Activated T-cell treated with anti-CD3 and anti-CD28 coated beads, Interleukin-2, amount 50 U/mL, for 24 hours (primary cell): ENCODE measurements around the gene CAPN12.

ENCODE experiments used
- DNase-seq: peaks from one replicate; pipeline ENCODE4 v3.0.0-alpha.2; 2020
- H3K27ac Mint-ChIP-seq: 2 replicates; pipeline ENCODE4 v1.8.0; 2020; ENCODE audit warnings: mild to moderate bottlenecking, mixed read lengths
- H3K27me3 Mint-ChIP-seq: 2 replicates; pipeline ENCODE4 v1.8.0; 2020; ENCODE audit warnings: mixed read lengths
- H3K36me3 Mint-ChIP-seq: 2 replicates; pipeline ENCODE4 v1.8.0; 2020; ENCODE audit warnings: low read depth, mixed read lengths
- H3K4me1 Mint-ChIP-seq: 2 replicates; pipeline ENCODE4 v1.8.0; 2020; ENCODE audit warnings: low read depth, mixed read lengths
- H3K4me3 Mint-ChIP-seq: 2 replicates; pipeline ENCODE4 v1.8.0; 2020; ENCODE audit warnings: mild to moderate bottlenecking, moderate library complexity, mixed read lengths
- H3K9me3 Mint-ChIP-seq: 2 replicates; pipeline ENCODE4 v1.8.0; 2020; ENCODE audit warnings: mixed read lengths

The CAPN12 gene

DNA sequence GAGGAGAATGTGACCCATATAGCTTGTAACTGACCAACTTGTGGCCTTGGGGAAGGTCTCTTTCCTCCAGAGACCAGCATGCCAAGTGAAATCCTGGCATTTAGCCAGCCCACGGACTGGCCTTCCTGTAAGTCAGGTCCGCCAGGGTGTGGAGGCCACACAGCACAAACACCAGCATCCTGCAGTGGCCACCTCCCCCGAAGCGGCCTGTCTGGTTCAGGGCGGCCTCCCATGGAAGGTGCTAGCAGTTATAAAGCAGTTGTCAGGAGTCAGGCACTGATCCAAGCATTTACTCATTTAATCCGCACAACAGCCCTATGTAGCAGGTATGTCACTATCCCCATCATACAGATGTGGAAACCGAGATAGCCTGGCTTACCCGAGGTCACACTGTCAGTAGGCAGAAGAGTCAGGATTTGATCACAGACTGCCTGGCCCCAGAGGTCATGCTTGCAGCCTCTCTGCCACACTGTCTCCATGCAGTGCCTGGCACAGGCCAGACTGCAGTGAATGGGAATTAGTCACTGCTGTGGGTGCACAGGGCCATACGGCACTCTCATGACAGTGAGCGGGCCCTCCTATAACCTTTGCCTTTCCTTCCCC, 36.7 kb downstream of the CAPN12 start:
- no peaks in the 10 kb centered on the region for H3K27me3 Mint-ChIP-seq
- H3K36me3 Mint-ChIP-seq: peaks cover 96% of the 10 kb centered on the region
- DNase-seq: no peak
- no peak overlapping the region for H3K4me3 Mint-ChIP-seq
- H3K9me3 Mint-ChIP-seq: no peaks in the 10 kb centered on the region
- no peaks in the 10 kb centered on the region for H3K4me1 Mint-ChIP-seq
- no peak overlapping the region for H3K27ac Mint-ChIP-seq

DNA sequence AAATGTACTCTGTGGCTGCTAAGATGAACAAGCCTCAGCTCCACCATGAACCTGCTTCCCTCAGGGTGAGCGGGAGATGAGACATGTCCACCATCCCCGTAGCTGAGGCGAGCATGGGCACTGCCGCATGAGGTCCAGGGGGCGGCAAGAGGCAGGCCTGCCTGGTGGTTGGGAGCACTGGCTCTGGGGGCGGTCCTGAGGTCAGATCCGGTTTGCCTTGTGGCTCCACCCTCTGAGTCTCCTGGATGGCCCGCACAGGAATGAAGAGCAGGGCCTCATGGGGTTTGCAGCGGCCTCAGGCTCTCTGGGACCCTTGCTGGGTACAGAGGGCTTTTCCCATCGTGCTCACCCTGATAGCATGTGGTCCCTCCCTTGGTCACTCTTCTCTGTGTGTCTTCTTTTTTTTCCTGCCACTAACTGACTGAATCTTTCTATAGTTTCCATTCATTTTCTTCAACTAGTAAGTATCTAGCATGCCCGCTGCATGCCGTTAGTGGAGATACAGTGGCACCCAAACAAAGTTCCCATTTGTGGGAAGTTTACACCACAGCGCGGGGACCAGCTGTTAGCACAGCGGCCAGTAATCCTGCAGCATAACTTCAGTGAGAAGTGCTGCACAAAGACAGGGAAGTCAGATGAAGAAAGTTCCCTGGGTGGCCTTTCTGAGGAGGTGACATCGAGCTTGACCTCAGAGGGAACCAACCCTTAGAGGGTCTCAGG, 37.3 kb downstream of the CAPN12 start:
- H3K9me3 Mint-ChIP-seq: no peaks in the 10 kb centered on the region

DNA sequence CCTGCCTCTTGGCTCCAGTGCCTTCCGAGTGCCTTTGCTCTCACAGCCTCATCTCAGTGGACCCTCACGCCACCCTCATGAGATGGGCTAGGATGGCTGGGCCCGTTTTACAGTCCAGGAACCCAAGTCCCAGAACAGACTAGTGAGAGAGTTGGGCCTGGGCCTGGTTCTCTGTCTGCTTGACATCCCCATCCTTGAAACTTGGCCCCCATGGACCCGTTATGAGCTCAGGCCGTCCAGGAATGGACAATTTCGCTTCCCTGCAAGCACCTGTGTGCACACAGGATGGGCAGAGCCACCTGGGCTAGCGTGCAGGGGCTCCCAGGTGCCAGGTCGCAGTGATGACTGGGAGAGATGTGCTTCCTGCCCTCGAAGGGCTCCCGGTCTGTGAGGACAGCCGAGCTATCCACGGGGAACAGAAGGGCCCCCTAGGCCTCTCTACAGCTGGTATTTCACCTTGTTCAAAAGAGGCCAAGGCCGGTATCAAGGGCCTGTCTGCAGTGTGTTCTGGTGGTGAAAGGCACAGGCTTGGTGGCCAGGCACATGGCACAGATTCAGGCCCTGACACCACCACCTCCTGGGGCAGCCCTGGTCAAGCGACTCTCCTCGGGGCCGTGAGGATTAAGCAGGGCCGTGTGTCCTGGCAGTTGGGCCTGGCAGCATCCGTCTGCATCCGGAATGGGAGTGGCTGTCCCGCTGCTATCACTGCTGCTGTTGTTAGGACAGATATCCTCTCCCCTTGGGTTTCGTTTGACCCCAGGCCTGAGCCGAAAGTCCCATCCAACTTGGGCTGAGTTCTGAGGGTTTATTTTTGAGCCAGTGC, 38.9 kb downstream of the CAPN12 start:
- Mint-ChIP-seq H3K27ac (no peak overlapping the region), H3K36me3 (peaks cover 96% of the 10 kb centered on the region)
- DNase-seq: no peak

More for the DNA sequence above, 37.3 kb downstream of the CAPN12 start:
- DNase-seq: no peak
- peaks cover 96% of the 10 kb centered on the region for H3K36me3 Mint-ChIP-seq
- no peaks in the 10 kb centered on the region for H3K27me3 Mint-ChIP-seq
- H3K4me3 Mint-ChIP-seq: no peak overlapping the region
- peak overlapping the region; percentile 47 for H3K27ac Mint-ChIP-seq
- no peaks in the 10 kb centered on the region for H3K4me1 Mint-ChIP-seq

DNA sequence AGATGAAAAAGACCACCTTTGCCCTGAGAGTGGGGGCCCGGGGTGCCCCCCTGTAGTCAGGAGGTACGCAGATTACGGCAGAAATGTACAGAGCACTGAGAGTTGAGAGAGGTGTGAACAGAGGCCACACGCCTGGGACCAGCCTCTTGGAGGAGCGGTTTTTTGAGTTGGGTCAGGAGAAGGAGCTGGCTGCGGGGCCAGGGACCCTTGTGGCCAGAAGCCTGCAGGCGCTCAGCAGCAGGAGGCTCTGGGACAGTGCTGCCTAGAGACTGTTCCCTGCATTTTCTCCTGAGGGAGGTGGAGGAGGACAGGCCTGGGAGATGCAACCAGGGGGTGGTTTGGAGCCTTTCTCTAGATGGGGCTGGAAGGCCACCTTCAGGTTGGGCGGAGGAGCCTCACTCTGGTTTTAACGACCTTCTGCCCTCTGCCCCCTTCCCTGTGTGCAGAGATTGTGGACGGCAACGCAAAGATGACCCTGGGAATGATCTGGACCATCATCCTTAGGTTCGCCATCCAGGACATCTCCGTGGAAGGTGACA, 39.7 kb downstream of the CAPN12 start:
- Mint-ChIP-seq H3K4me3 (no peak overlapping the region), H3K36me3 (peaks cover 95% of the 10 kb centered on the region), H3K9me3 (no peaks in the 10 kb centered on the region), H3K27ac (peak overlapping the region; percentile 9), H3K27me3 (no peaks in the 10 kb centered on the region), H3K4me1 (no peaks in the 10 kb centered on the region)
- DNase-seq: no peak

More for the DNA sequence above, 38.9 kb downstream of the CAPN12 start:
- H3K27me3 Mint-ChIP-seq: no peaks in the 10 kb centered on the region
- no peak overlapping the region for H3K4me3 Mint-ChIP-seq
- no peaks in the 10 kb centered on the region for H3K9me3 Mint-ChIP-seq
- no peaks in the 10 kb centered on the region for H3K4me1 Mint-ChIP-seq

- no peaks in the 10 kb centered on the region for H3K9me3 Mint-ChIP-seq
- H3K27me3 Mint-ChIP-seq: no peaks in the 10 kb centered on the region
- H3K4me1 Mint-ChIP-seq: peaks cover 6% of the 10 kb centered on the region
- H3K27ac Mint-ChIP-seq: no peak overlapping the region
- peaks cover 86% of the 10 kb centered on the region for H3K36me3 Mint-ChIP-seq
- H3K4me3 Mint-ChIP-seq: no peak overlapping the region
- no peak for DNase-seq
These were observed 40.8 kb downstream of the CAPN12 start for GRCh38 chr19:38703509-38703908.

DNA sequence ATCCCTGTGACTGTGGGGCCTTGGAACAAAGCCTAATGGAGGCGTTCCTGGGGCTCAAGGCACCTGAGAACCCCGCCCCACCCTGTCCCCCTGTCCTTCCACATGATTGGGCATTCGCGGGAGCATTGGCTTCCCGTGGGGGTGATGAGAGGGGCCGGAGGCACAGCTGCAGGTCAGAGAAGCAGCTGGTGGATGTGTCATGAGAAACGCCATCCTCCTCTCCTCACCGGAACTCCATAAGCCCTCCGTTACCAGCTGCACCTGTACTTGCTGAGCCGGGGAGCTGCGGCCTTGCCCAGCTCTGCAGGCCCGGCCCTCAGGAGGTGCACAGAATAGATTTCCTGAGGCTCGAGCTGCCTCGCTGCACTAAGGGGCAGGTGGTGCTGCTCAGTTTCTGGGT, 42.0 kb downstream of the CAPN12 start:
- Mint-ChIP-seq H3K27ac (no peak overlapping the region), H3K9me3 (no peaks in the 10 kb centered on the region), H3K4me1 (peaks cover 15% of the 10 kb centered on the region), H3K36me3 (peaks cover 74% of the 10 kb centered on the region), H3K27me3 (no peaks in the 10 kb centered on the region), H3K4me3 (no peak overlapping the region)
- DNase-seq: no peak

DNA sequence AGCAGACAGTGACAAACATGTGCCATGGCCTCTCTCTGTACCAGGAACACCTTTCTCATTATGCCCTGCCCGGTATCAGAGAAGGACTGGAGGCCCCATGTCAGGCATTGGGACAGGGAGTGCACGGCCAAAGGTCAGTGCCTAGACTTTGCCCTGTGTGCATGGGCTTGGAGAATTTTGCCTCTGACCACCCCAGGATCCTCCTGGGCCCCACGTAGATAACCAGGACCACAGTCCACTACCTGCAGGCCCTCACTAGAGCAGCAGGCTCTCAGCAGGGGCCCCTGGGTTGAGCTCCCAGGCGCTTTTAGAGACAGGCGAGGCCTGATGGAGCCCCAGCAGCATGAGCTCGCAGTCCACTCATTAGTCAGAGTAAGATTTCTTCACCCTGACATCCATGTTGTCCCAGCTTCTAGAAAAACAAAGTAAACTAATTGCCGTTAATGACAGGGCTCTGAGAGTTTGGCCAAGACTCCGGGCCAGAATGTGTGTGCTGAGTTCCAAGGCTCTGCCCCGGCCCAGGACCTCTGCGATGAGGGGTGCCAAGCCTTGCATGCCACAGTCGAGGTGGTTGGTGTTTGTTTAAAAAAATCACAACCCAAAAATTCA, 42.7 kb downstream of the CAPN12 start:
- Mint-ChIP-seq H3K36me3 (peaks cover 74% of the 10 kb centered on the region), H3K9me3 (no peaks in the 10 kb centered on the region), H3K27ac (no peak overlapping the region), H3K27me3 (no peaks in the 10 kb centered on the region), H3K4me3 (no peak overlapping the region), H3K4me1 (peaks cover 20% of the 10 kb centered on the region)
- no peak for DNase-seq

DNA sequence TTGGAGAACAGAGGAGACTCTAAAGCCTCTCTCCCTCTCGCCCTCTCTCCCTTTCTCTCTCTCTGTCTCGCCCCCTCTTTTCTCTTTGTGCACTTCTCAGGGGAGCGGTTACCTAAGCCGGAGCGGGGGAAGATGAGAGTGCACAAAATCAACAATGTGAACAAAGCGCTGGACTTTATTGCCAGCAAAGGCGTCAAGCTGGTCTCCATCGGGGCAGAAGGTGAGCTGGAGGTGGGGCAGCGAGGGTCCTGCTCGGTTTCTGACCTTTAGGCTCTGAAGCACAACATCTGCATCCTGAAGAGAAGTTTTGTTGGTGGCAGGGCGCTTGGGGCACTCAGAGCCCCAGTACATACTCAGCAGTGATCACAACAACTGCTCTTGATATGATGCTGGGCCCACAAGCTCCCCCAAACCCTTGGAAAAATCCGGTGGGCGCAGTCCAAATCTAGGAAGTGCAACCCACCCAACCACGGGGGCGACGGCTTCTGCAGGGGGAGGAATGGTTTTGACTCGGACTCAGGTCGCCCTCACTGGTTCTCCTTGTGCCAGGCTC, 43.3 kb downstream of the CAPN12 start:
- Mint-ChIP-seq H3K27ac (no peak overlapping the region), H3K27me3 (no peaks in the 10 kb centered on the region), H3K4me3 (no peak overlapping the region), H3K36me3 (peaks cover 73% of the 10 kb centered on the region), H3K9me3 (no peaks in the 10 kb centered on the region), H3K4me1 (peaks cover 20% of the 10 kb centered on the region)
- DNase-seq: no peak

GRCh38 chr19:38700350-38700901, 43.8 kb downstream of the CAPN12 start:
- no peaks in the 10 kb centered on the region for H3K27me3 Mint-ChIP-seq
- DNase-seq: no peak
- peaks cover 70% of the 10 kb centered on the region for H3K36me3 Mint-ChIP-seq
- no peaks in the 10 kb centered on the region for H3K9me3 Mint-ChIP-seq
- H3K4me1 Mint-ChIP-seq: peaks cover 22% of the 10 kb centered on the region
- no peak overlapping the region for H3K27ac Mint-ChIP-seq
- H3K4me3 Mint-ChIP-seq: no peak overlapping the region

DNA sequence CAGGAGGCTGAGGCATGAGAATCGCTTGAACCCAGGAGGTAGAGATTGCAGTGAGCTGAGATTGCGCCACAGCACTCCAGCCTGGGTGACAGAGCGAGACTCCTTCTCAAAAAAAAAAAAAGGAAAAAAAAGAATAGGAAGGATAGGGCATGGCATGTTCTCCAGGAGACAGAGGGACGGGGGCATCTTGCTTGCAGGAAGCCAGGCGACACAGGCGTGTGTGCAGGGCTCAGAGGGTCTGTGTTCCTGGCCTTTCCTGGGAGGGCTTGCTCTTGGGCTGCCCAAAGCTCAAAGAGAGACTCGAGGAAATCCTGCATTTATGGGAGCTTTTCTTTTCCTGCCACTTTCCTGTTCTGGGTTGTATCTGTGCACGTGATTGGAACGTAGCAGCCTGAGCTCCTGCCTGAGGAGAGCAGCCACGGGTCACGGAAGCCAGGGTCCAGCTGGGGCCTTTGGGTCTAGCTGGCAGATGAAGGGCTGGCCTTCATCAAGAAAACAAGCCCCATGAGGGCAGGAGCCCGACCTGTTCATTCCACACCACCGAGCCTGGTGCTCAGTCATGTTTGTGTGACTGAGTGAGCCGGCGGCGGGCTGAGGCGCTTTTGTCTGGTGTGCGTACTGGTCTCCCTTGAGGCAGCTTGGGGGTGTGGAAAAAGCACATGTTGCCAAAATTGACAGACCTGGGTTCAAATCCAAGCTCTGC, 44.5 kb downstream of the CAPN12 start:
- DNase-seq: no peak
- H3K27ac Mint-ChIP-seq: no peak overlapping the region
- H3K36me3 Mint-ChIP-seq: peaks cover 67% of the 10 kb centered on the region

GRCh38 chr19:38699027-38699346, 45.3 kb downstream of the CAPN12 start:
- Mint-ChIP-seq H3K4me3 (no peak overlapping the region), H3K27ac (peak overlapping the region; percentile 78), H3K27me3 (no peaks in the 10 kb centered on the region), H3K4me1 (peaks cover 31% of the 10 kb centered on the region), H3K36me3 (peaks cover 62% of the 10 kb centered on the region), H3K9me3 (no peaks in the 10 kb centered on the region)
- no peak for DNase-seq

More for the DNA sequence above, 44.5 kb downstream of the CAPN12 start:
- Mint-ChIP-seq H3K4me1 (peaks cover 27% of the 10 kb centered on the region), H3K9me3 (no peaks in the 10 kb centered on the region), H3K27me3 (no peaks in the 10 kb centered on the region), H3K4me3 (no peak overlapping the region)

DNA sequence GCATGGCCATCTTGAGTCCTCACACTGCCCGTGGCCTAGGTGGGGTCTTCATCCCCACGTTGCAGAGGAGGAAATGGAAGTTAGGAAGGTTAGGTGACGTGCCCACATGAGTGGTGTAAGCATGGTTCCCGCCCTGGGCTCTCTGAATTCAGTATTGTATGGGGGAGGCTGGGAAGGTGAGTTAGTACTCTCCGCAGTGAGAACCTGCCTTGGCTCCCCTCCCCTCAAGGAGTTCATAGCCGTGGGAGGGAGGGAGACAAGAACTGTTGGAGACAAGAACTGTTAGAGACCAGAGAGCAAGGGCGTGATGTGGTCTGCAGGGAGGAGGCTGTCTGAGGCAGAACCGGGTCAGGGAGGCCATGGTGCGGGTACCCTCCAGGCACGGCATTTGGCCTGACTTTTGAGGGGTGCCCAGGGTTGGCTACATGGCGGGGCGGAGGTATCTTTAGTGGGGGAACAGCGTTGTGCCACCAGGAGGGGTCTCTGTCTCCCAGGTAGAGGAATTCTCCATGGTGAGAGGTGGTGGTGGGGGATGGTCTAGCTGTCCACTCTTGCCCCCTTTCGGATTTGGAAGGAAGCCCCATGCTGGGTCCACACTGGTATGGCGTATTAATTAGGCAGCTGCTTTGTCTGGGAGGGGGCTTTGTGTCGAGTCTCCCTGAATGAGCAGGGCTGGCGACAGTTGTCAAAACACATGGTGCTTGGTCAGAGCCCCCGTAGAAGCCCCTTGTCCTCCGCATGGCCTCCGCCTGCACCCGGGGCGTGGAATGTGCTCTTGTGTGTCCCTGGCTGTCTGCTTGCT, 45.8 kb downstream of the CAPN12 start:
- no peak for DNase-seq
- no peaks in the 10 kb centered on the region for H3K9me3 Mint-ChIP-seq
- peak overlapping the region; percentile 78 for H3K27ac Mint-ChIP-seq
- H3K4me1 Mint-ChIP-seq: peaks cover 36% of the 10 kb centered on the region
- no peak overlapping the region for H3K4me3 Mint-ChIP-seq
- no peaks in the 10 kb centered on the region for H3K27me3 Mint-ChIP-seq
- H3K36me3 Mint-ChIP-seq: peaks cover 57% of the 10 kb centered on the region

- H3K36me3 Mint-ChIP-seq: peaks cover 56% of the 10 kb centered on the region
- H3K4me3 Mint-ChIP-seq: no peak overlapping the region
- H3K4me1 Mint-ChIP-seq: peaks cover 44% of the 10 kb centered on the region
- no peak for DNase-seq
- no peaks in the 10 kb centered on the region for H3K9me3 Mint-ChIP-seq
- no peaks in the 10 kb centered on the region for H3K27me3 Mint-ChIP-seq
- H3K27ac Mint-ChIP-seq: no peak overlapping the region
These were observed 46.6 kb downstream of the CAPN12 start for GRCh38 chr19:38697641-38698071.
